Type B pancreatic cell (in vitro differentiated cells): ENCODE results near the gene TRIM33. TPM values are rescaled to one million over a fixed set of nuclear protein-coding genes. Genes with fewer than 3 reads are reported as not detected.

ENCODE experiments used
- DNase-seq: peaks from one replicate; pipeline ENCODE4 v3.0.0; 2021; ENCODE audit warnings: mixed read lengths; ENCODE audit not compliant: unreplicated experiment; ENCODE audit errors: extremely low spot score
- H3K27ac Mint-ChIP-seq: 2 replicates; pipeline ENCODE4 v1.8.0; 2021; ENCODE audit warnings: mild to moderate bottlenecking, mixed read lengths
- H3K27me3 Mint-ChIP-seq: 2 replicates; pipeline ENCODE4 v1.8.0; 2021; ENCODE audit warnings: mixed read lengths
- H3K36me3 Mint-ChIP-seq: 2 replicates; pipeline ENCODE4 v1.8.0; 2021; ENCODE audit warnings: mixed read lengths
- H3K4me1 Mint-ChIP-seq: one replicate; pipeline ENCODE4 v1.8.0; 2021; ENCODE audit warnings: mixed read lengths; ENCODE audit not compliant: unreplicated experiment
- H3K4me3 Mint-ChIP-seq: 2 replicates; pipeline ENCODE4 v1.8.0; 2021; ENCODE audit warnings: mild to moderate bottlenecking, mixed read lengths
- H3K9me3 Mint-ChIP-seq: 2 replicates; pipeline ENCODE4 v1.8.0; 2021; ENCODE audit warnings: mixed read lengths
- total RNA-seq: library from RNA; stranded (reverse); gene quantifications from 2 replicates; pipeline ENCODE4 v1.2.1, GENCODE V29; 2021; ENCODE audit warnings: low replicate concordance
- TF ChIP-seq, protein P1 (sequence below): fragments of 200-600 bp; sonication (generic); conservative IDR thresholded peaks from 2 replicates; pipeline ENCODE4 v1.5.0; 2021; ENCODE audit warnings: antibody characterized with exemption, mild to moderate bottlenecking

The TRIM33 gene
- total RNA-seq, 1 donor from 2014 or later: 46.6 TPM

- Mint-ChIP-seq H3K4me1 (peaks cover 13% of the 10 kb centered on the region), H3K27me3 (peaks cover 21% of the 10 kb centered on the region), H3K4me3 (no peak overlapping the region), H3K9me3 (no peaks in the 10 kb centered on the region), H3K27ac (no peak overlapping the region), H3K36me3 (no peaks in the 10 kb centered on the region)
- TF ChIP-seq, protein P1, sequence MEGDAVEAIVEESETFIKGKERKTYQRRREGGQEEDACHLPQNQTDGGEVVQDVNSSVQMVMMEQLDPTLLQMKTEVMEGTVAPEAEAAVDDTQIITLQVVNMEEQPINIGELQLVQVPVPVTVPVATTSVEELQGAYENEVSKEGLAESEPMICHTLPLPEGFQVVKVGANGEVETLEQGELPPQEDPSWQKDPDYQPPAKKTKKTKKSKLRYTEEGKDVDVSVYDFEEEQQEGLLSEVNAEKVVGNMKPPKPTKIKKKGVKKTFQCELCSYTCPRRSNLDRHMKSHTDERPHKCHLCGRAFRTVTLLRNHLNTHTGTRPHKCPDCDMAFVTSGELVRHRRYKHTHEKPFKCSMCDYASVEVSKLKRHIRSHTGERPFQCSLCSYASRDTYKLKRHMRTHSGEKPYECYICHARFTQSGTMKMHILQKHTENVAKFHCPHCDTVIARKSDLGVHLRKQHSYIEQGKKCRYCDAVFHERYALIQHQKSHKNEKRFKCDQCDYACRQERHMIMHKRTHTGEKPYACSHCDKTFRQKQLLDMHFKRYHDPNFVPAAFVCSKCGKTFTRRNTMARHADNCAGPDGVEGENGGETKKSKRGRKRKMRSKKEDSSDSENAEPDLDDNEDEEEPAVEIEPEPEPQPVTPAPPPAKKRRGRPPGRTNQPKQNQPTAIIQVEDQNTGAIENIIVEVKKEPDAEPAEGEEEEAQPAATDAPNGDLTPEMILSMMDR: no peak
- DNase-seq: peak; percentile 55
These were observed 160.1 kb downstream of the TRIM33 start for GRCh38 chr1:114350731-114351445.

DNA sequence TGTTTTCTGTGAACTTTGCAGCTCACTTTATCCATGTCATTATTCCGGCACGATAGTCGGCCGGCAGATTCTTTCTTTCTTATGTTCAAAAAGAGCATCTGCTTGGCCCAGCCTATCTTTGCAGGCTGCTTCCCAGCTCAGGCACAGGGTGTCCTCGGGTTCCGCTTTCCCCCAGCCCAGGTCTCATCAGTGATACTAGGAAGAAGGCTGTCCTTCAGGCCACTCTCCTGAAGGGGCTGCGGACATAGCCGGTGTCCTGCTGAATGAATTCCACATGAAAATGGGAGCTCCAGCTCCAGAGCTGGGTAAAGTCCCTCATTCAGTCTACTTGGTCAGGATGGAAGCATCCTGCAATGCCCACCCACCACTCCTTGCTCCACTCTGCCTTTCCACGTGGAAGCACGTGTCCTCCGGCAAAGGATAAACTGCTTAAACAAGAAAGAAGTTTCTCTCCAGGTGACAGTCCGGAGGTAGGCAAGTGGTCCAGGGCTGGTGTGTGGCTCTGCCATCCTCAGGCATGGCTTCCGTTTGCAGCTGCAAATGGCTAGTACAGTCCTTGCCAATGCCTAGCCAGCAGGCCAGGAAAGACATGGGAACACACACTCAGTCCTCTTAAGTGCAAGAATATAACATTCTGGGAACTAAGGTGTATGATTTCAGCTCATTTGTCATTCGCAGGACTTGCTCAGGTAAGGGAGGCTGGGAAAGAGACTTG lies 161.0 kb downstream of the TRIM33 start:
- peak; percentile 48 for DNase-seq
- peaks cover 19% of the 10 kb centered on the region for H3K27me3 Mint-ChIP-seq
- H3K4me3 Mint-ChIP-seq: no peak overlapping the region
- TF ChIP-seq, protein P1: no peak
- H3K36me3 Mint-ChIP-seq: no peaks in the 10 kb centered on the region
- H3K4me1 Mint-ChIP-seq: peaks cover 17% of the 10 kb centered on the region
- H3K27ac Mint-ChIP-seq: no peak overlapping the region
- no peaks in the 10 kb centered on the region for H3K9me3 Mint-ChIP-seq

- Mint-ChIP-seq H3K4me1 (peaks cover 17% of the 10 kb centered on the region), H3K4me3 (no peak overlapping the region), H3K27me3 (peaks cover 15% of the 10 kb centered on the region), H3K27ac (no peak overlapping the region), H3K36me3 (no peaks in the 10 kb centered on the region), H3K9me3 (no peaks in the 10 kb centered on the region)
- TF ChIP-seq, protein P1: no peak
- DNase-seq: peak; percentile 3
These were observed 163.4 kb downstream of the TRIM33 start for GRCh38 chr1:114347431-114348209.

GRCh38 chr1:114346480-114347029 lies 164.4 kb downstream of the TRIM33 start:
- H3K9me3 Mint-ChIP-seq: no peaks in the 10 kb centered on the region
- TF ChIP-seq, protein P1: peak; percentile 100
- peak overlapping the region; percentile 99 for H3K4me3 Mint-ChIP-seq
- DNase-seq: peak; percentile 99
- no peaks in the 10 kb centered on the region for H3K36me3 Mint-ChIP-seq
- peaks cover 17% of the 10 kb centered on the region for H3K4me1 Mint-ChIP-seq
- peak overlapping the region; percentile 98 for H3K27ac Mint-ChIP-seq
- peaks cover 9% of the 10 kb centered on the region for H3K27me3 Mint-ChIP-seq

GRCh38 chr1:114345930-114346479 lies 165.0 kb downstream of the TRIM33 start:
- Mint-ChIP-seq H3K4me1 (peaks cover 17% of the 10 kb centered on the region), H3K4me3 (peak overlapping the region; percentile 99), H3K27me3 (peaks cover 13% of the 10 kb centered on the region), H3K9me3 (no peaks in the 10 kb centered on the region), H3K27ac (peak overlapping the region; percentile 98), H3K36me3 (no peaks in the 10 kb centered on the region)
- DNase-seq: peak; percentile 70
- TF ChIP-seq, protein P1: no peak
